Subcutaneous abdominal adipose tissue (tissue), 5 donors: ENCODE results near the gene RBMS1.

Source experiments
- H3K27ac ChIP-seq: one replicate; pipeline ENCODE4 v1.7.0; 2013; ENCODE audit warnings: low read depth, mild to moderate bottlenecking, inconsistent platforms, low read length, moderate library complexity
- H3K27me3 ChIP-seq, 5 donors: one replicate each; pipeline ENCODE4 v1.7.0; 2013; ENCODE audit warnings: low read length in 5 of 5, inconsistent platforms in 1 of 5; ENCODE audit not compliant: control insufficient read depth in 5 of 5, insufficient read depth in 4 of 5
- H3K36me3 ChIP-seq, 5 donors: one replicate each; pipeline ENCODE4 v1.7.0; 2013; ENCODE audit warnings: low read length in 5 of 5; ENCODE audit not compliant: control insufficient read depth in 5 of 5, insufficient read depth in 5 of 5
- H3K4me1 ChIP-seq, 5 donors: one replicate each; pipeline ENCODE4 v1.7.0; 2013; ENCODE audit warnings: low read length in 5 of 5, mild to moderate bottlenecking in 3 of 5, moderate library complexity in 1 of 5; ENCODE audit not compliant: control insufficient read depth in 5 of 5, insufficient read depth in 5 of 5
- H3K4me3 ChIP-seq, 5 donors: one replicate each; pipeline ENCODE4 v1.7.0; 2013; ENCODE audit warnings: low read length in 5 of 5, low read depth in 1 of 5
- H3K9ac ChIP-seq, 5 donors: one replicate each; pipeline ENCODE4 v1.7.0; 2013; ENCODE audit warnings: low read length in 5 of 5, mild to moderate bottlenecking in 4 of 5, moderate library complexity in 3 of 5
- H3K9me3 ChIP-seq, 5 donors: one replicate each; pipeline ENCODE4 v1.7.0; 2013; ENCODE audit warnings: low read length in 5 of 5; ENCODE audit not compliant: control insufficient read depth in 5 of 5
- donor health status: healthy.
- donor health status: healthy.
- donor health status: healthy.
- donor health status: healthy.
- donor health status: healthy.

RBMS1 gene

GRCh38 chr2:160493227-160494028, at the start of gene RBMS1:
Gene RBMS1, minus strand, starts transcription at chr2:160493807. Its CDS starts 444 bp downstream, at chr2:160493363.
- Histone ChIP-seq H3K4me1 (peaks cover 4 to 42% (median 35%) of the 10 kb centered on the region in 5 donors), H3K27ac (peak within 1 kb of the TSS; percentile 98), H3K27me3 (no peaks in the 10 kb centered on the region), H3K9me3 (no peaks in the 10 kb centered on the region), H3K9ac (peak within 1 kb of the TSS; percentile 42 to 97 (median 91)), H3K36me3 (no peaks in the 10 kb centered on the region), H3K4me3 (peak within 1 kb of the TSS; percentile 82 to 92 (median 87))

- Histone ChIP-seq H3K9me3 (no peaks in the 10 kb centered on the region), H3K4me3 (no peak overlapping the region), H3K4me1 (no peaks in the 10 kb centered on the region), H3K27me3 (no peaks in the 10 kb centered on the region), H3K9ac (no peak overlapping the region), H3K36me3 (no peaks in the 10 kb centered on the region), H3K27ac (no peak overlapping the region)
Measured at GRCh38 chr2:160541745-160542144, 48.1 kb upstream of the RBMS1 start.

GRCh38 chr2:160538559-160539355, 45.1 kb upstream of the RBMS1 start:
- H3K9ac ChIP-seq = no peak overlapping the region

GRCh38 chr2:160538115-160538514, 44.5 kb upstream of the RBMS1 start:
- H3K4me3 ChIP-seq = no peak overlapping the region
- no peaks in the 10 kb centered on the region for H3K9me3 ChIP-seq
- H3K9ac ChIP-seq = no peak overlapping the region
- H3K27ac ChIP-seq = no peak overlapping the region
- H3K27me3 ChIP-seq = no peaks in the 10 kb centered on the region
- peaks cover 0 to 20% (median 15%) of the 10 kb centered on the region in 5 donors for H3K4me1 ChIP-seq
- H3K36me3 ChIP-seq = no peaks in the 10 kb centered on the region

More at GRCh38 chr2:160538559-160539355, 45.1 kb upstream of the RBMS1 start:
- H3K9me3 ChIP-seq = no peaks in the 10 kb centered on the region
- H3K27me3 ChIP-seq = no peaks in the 10 kb centered on the region
- no peak overlapping the region for H3K27ac ChIP-seq
- no peaks in the 10 kb centered on the region for H3K36me3 ChIP-seq
- H3K4me3 ChIP-seq = no peak overlapping the region
- H3K4me1 ChIP-seq = peaks cover 0 to 13% (median 10%) of the 10 kb centered on the region in 5 donors

GRCh38 chr2:160534996-160535395, 41.4 kb upstream of the RBMS1 start:
- Histone ChIP-seq H3K9ac (no peak overlapping the region), H3K27me3 (no peaks in the 10 kb centered on the region), H3K9me3 (no peaks in the 10 kb centered on the region), H3K27ac (peak overlapping the region; percentile 80), H3K4me3 (no peak overlapping the region), H3K4me1 (peaks cover 0 to 33% (median 24%) of the 10 kb centered on the region in 5 donors), H3K36me3 (no peaks in the 10 kb centered on the region)

- no peaks in the 10 kb centered on the region for H3K36me3 ChIP-seq
- peak overlapping the region; percentile 80 for H3K27ac ChIP-seq
- H3K4me1 ChIP-seq = peaks cover 0 to 33% (median 24%) of the 10 kb centered on the region in 5 donors
- H3K9ac ChIP-seq = peak overlapping the region in 1 of 5 donors; percentile 43
- no peaks in the 10 kb centered on the region for H3K9me3 ChIP-seq
- H3K27me3 ChIP-seq = no peaks in the 10 kb centered on the region
- no peak overlapping the region for H3K4me3 ChIP-seq
Measured at GRCh38 chr2:160534249-160534648, 40.6 kb upstream of the RBMS1 start.

GRCh38 chr2:160533482-160533881, 39.9 kb upstream of the RBMS1 start:
- no peaks in the 10 kb centered on the region for H3K9me3 ChIP-seq
- peaks cover 0 to 33% (median 24%) of the 10 kb centered on the region in 5 donors for H3K4me1 ChIP-seq
- no peaks in the 10 kb centered on the region for H3K27me3 ChIP-seq
- H3K9ac ChIP-seq = peak overlapping the region in 1 of 5 donors; percentile 51
- no peaks in the 10 kb centered on the region for H3K36me3 ChIP-seq
- no peak overlapping the region for H3K4me3 ChIP-seq
- H3K27ac ChIP-seq = peak overlapping the region; percentile 80

GRCh38 chr2:160532388-160532787, 38.8 kb upstream of the RBMS1 start:
- H3K36me3 ChIP-seq = no peaks in the 10 kb centered on the region
- no peaks in the 10 kb centered on the region for H3K9me3 ChIP-seq
- H3K4me1 ChIP-seq = peaks cover 0 to 33% (median 24%) of the 10 kb centered on the region in 5 donors
- no peak overlapping the region for H3K4me3 ChIP-seq
- H3K9ac ChIP-seq = no peak overlapping the region
- no peak overlapping the region for H3K27ac ChIP-seq
- no peaks in the 10 kb centered on the region for H3K27me3 ChIP-seq

- Histone ChIP-seq H3K9ac (no peak overlapping the region), H3K27ac (no peak overlapping the region), H3K36me3 (no peaks in the 10 kb centered on the region), H3K4me1 (no peaks in the 10 kb centered on the region), H3K27me3 (no peaks in the 10 kb centered on the region), H3K9me3 (no peaks in the 10 kb centered on the region), H3K4me3 (no peak overlapping the region)
Measured at GRCh38 chr2:160522951-160523710, 29.5 kb upstream of the RBMS1 start.
